NCI-H2196 treated with DMSO at 0.1 percent for 48 hours (cell line): ENCODE measurements around the gene MYRIP.

Experiments used
- DNase-seq: peaks from one replicate; lab custom pipeline; 2025; ENCODE audit not compliant: unreplicated experiment; lab: John Stamatoyannopoulos, UW

MYRIP gene

GRCh38 chr3:39900462-39901002 lies 91.1 kb downstream of the MYRIP start:
- no peak for DNase-seq

DNA sequence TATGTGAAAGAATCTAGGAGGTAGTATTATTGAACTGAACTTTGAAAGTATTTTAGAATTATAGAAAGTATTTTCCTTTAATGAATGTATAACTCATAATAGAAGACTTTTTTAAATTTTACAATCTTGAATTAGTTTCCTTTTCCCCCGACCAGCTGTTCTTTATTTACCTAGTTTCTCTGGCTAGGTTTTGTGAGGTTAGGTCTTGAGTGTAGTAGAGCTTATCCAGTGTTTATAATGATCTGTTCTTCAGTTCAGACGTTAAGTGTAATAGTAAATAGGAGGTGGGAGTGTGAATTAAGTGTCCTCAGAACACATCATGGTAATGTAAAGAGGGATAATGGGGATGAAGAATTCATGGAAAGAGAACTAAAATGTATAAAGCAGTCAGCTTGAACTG lies 93.8 kb downstream of the MYRIP start:
- no peak for DNase-seq

DNA sequence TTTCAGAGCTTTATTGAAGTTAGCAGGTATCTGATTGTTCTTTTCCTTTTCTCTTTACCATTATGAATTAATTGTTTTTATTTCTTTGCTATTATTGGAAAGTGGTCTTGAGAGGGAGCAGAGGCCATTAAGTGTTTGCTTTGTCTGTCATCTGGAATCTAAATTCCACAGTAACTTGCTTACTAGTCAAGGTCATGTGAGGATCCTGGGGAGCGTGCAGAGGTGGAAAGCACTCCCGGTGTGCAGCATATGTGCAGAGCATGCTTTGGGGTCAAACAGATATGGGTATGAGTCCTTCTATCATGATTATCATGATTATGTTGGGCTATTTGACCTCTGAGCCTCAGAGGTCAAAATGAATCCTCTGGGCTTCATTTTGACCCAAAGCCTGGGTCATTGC lies 96.4 kb downstream of the MYRIP start:
- no peak for DNase-seq

DNA sequence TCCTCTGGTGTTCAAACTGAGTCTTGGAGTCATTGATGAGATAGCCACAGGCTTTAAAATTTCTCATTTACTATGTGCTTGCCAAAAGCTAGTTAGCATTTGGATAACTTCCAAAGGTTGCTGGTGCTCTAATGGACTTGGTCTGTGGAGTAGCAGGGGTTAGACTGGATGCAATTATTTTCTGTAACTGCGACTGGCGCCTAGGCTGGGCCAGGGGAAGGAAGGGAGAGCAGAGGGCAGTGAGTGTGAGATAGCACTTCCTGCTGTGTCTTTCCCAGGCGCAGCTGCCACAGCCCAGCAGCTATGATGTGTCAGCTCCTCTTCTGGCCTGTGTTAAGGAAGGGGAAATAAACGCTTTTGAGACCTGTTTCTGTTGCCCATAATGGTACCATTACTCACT lies 98.6 kb downstream of the MYRIP start:
- DNase-seq = peak; percentile 52

DNA sequence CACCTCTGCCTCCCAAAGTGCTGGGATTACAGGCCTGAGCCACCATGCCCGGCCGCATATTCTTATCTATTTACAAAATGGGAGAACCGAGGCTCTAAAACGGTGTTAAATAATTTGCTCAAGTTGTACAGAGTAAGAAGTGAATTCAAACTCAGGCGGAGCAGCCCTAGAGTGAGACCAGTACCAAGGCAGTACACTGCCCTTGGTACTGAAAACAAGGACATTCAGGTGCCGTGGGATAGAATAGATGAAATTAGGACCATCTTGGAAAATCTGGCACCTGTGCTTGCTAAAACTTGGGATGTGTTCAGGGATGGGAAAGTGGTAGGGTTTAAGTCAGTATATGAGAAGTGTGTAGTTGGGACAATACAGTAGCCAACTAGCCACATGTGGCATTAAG lies 100.7 kb downstream of the MYRIP start:
- no peak for DNase-seq

- no peak for DNase-seq
These were observed 101.5 kb downstream of the MYRIP start for GRCh38 chr3:39910826-39911464.

DNA sequence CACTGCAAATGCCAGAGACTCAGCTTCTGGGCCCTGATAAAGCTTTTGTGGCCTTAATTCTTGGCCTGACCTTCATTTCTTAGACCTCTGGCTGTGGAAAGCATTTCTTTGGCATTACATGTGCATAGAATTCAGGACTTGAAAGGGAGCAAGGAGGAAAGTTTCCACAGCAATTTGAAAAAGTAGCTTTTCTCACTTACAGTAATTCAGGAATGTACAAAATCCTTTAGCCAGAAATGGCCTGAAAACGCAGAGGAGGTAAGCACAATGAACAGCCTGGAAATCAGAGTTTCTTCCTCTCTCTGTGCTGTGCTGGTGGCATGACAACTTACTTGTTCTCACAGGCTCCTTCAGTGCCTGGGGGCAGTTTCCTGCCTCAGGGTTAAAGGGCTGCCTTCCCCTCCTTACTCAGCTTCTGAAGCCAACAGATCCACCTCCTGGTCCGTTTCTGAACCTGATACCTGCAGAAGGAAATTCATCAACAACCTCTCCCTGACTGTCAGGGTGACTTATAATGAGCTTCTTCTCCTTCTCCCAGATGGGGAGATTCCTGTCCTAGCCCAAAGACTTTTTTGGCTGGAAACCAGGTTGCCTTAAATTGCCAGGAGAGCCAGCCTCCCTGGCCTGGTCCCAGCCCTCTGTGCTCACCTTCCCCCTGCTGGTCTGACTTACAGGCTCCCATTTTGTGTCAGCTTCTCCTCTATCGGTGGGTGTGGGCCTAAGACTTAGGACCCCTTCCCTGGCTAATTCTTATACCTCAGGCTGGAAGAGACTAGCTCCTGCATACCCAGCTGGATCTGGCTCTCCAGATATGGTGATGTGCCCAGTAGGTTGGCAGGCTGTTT lies 102.3 kb downstream of the MYRIP start:
- no peak for DNase-seq

- no peak for DNase-seq
These were observed 105.6 kb downstream of the MYRIP start for GRCh38 chr3:39915027-39915426.

DNA sequence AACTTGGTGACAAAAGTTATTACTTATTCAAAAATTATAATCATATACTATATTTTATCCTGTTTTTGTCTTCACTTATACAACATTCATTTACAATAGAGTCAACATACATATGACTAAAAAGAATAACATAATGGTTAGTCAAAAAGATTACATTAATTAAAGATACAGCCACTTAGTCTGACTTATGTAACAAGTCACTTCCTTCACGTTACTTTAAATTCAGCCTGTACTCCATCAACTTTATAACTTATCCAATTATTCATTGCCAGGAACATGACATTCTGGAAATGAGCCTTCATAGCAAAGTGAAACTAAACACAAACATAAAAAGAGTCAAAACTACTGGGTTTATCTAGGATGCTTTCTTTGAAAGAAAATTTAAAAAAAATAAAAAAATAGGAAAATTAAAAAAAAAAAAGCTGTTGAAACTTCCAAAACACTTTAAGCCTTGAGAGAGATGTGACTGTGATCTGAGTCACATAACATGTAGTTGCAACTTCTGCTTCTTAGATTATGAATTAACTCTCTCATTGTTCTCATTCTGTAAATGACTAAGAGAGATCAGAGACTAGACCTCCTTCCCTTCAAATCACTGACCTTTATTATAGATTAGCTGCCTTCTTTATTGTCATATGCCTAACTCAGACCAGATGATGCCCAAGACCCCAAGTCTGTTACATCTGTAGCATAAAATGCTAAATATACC lies 107.8 kb downstream of the MYRIP start:
- no peak for DNase-seq

- DNase-seq = no peak
These were observed 109.9 kb downstream of the MYRIP start for GRCh38 chr3:39919281-39919680.

- DNase-seq = no peak
These were observed 110.9 kb downstream of the MYRIP start for GRCh38 chr3:39920271-39920670.

GRCh38 chr3:39927479-39927878 lies 118.1 kb downstream of the MYRIP start:
- no peak for DNase-seq

DNA sequence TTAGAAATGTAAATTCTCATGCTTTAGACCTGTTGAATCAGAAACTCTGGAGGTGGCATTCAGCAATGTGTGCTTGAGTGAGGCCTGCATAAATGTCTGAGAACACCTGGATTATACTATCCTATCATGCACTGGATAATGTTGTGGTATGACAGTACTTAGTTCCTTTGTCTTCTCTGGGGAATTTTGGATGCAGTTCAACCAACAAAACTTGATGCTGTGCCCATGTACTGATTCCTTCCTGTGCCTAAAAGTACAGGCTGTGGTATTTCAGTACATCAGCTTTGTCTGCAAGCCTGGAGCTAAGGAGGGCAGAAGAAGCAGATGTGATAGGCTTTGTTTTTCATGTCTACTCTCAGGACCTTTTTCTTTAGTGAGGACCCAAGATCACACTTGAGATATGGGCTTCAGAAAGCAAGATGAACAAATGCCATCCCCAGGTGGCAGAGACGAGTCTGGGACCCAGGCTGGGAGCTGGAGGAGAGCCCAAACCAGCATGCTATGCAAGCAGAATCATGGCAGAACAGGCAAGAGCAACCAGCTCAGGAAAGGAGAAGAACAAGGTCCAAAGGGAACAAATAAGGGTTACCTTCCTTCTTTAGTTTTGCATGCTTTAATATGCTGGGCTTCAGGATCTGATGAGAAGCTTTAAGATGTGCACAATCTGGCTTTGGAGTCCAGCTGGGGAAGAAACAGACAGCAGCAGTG lies 124.7 kb downstream of the MYRIP start:
- DNase-seq = no peak

DNA sequence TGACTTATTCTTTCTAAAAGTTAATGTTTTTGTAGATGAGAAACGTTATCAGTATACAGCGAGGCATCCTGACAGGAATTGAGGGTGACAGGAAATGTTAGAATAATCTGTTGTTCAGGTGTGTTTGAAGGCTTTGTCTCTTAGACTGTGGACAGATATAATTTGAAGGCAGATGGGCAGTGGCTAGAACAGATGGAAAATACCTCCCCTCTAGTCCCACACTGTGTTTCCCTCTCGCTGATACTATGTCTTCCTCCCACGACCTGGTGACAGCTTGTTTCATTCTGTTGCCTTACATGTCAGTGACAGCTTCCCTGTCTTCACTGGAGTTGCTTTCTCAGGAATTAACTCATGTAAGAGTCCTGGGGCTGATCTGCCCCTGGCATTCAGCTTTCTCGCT lies 125.3 kb downstream of the MYRIP start:
- no peak for DNase-seq

DNA sequence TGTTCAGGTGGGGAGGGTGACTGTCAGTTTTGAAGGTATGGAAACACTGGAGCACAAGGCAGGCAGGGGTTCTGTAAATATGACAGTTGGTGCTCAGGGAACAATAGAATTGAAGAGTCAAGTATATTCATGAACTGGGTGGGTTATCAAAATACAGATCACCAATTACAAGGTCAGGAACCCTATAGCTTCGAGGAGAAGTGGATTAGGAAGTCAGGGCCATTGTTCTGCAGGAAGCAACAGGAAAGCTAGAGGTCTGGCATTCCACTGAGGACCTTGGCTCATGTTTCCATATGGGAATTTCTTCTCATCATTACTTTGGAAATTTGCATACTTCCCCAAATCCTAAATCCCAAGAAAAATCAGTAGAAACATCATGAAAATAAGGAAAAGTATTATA lies 125.9 kb downstream of the MYRIP start:
- DNase-seq = no peak

DNA sequence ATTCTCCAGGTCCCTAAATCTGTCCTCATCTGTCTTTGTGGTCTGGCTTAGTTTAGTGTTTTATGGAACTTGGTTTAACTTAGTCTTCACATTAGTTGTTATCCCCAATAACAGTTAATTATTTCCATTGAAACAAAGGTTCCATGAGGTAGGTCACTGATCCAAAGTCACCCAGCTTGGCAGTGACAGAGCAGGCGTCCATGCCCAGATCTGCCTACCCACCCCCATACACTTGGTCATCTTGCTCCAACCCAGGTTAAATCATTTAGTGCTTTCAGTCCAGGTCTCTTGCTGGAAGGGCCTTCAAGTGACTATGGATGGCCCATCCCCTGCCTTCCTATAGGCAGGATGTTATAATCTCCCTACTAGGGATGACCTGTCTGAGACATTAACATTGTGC lies 127.4 kb downstream of the MYRIP start:
- no peak for DNase-seq

GRCh38 chr3:39937315-39937714 lies 127.9 kb downstream of the MYRIP start:
- DNase-seq = no peak

DNA sequence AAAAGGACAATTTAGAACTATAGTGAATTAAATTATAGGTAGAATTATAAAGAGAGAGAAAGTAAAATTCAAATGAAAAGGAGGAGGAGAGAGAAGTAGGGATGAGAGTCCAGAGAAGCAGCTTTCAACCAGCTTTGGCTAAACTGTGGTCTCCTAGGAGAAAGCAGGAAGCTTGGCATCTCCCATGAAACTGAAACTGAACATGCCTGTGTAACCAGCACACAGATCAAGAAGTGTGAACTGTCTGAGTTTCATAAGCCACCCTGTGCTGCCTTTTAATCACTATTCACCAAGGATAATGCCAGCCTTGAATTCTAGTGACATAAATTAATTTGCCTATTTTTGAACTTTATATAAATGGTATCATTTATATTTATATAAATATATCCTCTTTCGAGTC lies 128.5 kb downstream of the MYRIP start:
- DNase-seq = no peak

DNA sequence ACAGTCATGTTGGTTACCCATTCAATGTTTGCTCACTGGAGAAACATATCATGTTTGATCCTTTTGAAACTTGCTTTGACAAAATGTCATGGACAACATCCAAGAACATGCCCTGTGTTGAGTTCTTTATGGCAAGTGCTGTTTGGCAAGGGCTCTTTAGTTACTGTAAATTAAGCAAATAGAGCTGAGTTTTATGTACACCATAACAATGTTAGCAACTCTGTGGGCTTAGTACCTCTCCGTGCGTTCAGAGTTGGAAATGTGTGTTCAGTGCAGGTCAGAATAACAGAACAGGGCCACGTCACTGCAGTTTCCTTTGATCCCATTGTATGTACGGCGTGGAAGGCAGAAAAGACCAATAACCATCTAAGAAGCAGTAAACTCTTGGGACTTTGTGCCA lies 132.5 kb downstream of the MYRIP start:
- no peak for DNase-seq

DNA sequence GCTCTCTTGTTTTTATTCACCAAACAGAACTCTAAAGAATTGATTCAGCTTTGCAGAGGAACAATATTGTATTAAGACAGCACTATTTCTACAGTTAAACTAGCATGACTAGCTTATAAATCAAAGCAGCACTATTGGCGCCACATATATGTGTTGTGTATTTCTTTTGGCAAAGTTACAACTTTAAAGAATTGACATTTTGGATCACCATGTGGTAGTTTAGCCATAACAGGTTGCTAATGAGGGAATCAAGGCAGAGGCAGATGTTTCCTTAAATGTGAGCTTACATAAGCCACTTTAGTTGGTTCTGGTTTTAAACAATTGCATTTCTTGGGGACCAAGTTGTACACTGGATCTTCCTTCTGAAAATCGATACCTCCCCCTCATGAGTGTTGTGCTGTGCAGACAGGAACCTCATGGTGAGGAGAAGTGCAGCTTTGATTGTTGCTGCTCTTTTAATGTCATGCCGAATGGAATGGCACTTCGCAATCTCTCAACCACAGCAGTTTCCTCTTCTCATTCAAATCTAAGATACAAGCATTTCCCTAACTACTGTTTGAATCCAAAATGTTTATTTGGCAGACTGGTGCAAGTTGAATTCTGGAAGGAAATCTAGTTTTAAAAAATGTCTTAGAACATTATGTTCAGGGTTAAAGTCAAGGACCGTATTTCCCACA lies 151.2 kb downstream of the MYRIP start:
- no peak for DNase-seq

DNA sequence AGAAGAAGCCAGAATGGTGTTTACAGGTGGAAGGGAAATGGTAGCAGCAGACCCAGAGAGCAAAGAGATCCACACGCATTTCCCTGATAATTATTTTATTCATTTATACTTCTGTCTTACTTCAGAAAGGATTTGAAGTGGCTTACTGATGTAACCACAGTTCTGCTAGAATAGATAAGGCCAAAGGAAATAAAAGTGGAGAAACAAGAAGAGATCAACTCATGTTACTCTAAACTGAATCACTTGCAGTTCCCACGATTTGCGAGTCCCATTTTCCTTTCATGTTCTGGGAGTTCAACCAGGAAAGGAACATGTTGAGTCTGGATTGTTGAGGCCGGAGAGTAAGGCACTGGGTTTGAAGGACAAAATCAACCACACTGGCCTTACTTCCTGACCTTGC lies 151.8 kb downstream of the MYRIP start:
- DNase-seq = no peak
